Spleen (tissue), 7 donors: ENCODE results near the gene SLC35F3.

Experiments
- CTCF ChIP-seq, 11 experiments: fragments of 200-600 bp in 7 of 11; fragments of 450-650 bp in 4 of 11; sonication (generic) in 4 of 11; IDR thresholded peaks in 8 of 11; conservative IDR thresholded peaks in 3 of 11; 1 replicate in 7 of 11; 2 replicates in 4 of 11; pipeline versions ENCODE4 v1.4.0 to v1.8.0; 2016 to 2021; ENCODE audit warnings: antibody characterized with exemption in 11 of 11, inconsistent platforms in 4 of 11, mild to moderate bottlenecking in 1 of 11
- POLR2AphosphoS5 ChIP-seq, 3 donors: sonication (generic); formaldehyde crosslinking; IDR thresholded peaks; one replicate each; pipeline ENCODE4 v1.5.1; 2017; ENCODE audit warnings: antibody characterized with exemption in 3 of 3
- donor health status: DM: no; HTN: no; CAD: no; lungs with moderate emphysema.
- donor health status: DM: no; HTN: no; CAD: no.
- donor health status: DM: no; HTN: no; CAD: no.

GRCh38 chr1:233883671-233884070 is 20.8 kb upstream of the SLC35F3 start:
- TF ChIP-seq CTCF (IDR thresholded peaks at IDR 0.05 in 8 of 11, conservative IDR thresholded peaks at IDR 0.05 in 3 of 11): no peak
- no peak for TF ChIP-seq POLR2AphosphoS5 (IDR thresholded peaks at IDR 0.05)
